ENCODE results near the gene SEMA3C.

The SEMA3C gene

DNA sequence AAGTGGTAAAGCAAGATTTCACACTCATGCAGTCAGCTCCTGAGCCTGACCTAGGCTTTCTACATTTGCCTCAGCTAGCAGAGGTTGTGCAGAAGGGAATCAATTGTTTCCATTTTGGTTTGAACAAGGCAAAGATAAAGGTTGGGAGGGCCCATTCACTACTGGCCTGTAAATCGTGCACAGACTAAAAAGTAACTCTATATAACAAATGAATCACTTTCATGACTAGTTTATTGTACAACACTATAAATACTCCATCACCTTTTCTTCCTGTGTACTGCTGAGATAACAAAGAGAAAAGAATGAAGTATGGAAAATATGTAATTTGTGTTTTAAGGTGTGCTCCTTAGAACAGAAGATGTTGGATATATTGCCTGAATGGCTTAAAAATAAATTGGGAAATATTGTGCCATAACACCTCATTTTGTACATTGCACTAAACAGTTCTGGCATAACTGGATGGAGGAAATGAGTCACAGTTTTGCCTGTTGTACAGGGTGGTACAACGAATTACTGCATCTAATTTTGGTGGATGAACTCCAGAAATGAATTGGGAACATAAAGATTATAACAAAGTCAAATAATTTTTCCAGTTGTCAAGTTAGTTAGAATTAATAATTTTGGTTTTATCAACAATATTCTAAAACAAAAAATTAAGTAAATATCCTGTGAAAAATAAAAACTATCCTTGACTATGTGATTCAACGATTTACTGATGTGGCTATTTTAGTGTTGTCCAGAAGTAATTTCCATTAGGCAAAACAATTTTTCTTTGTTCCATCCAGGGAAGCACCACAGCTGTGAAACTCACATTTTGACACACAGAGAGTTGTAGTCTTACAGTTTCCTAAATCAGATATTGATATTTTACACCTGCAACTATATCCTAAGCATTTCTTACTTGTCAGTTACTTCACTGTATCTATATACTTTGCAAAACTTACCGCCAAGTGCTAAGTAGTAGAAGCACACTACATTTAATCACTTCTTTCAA lies 18.0 kb downstream of the SEMA3C start:
- no peaks in the 10 kb centered on the region for H3K4me1 ChIP-seq (ENCODE audit: control insufficient read depth, low read length)
- no peaks in the 10 kb centered on the region for H3F3A ChIP-seq (ENCODE audit: control insufficient read depth, insufficient read depth)
- H4K20me1 ChIP-seq (ENCODE audit: control insufficient read depth, insufficient read depth, low read depth, low read length): no peaks in the 10 kb centered on the region
- TF ChIP-seq CTCF (IDR thresholded peaks at IDR 0.05; ENCODE audit: low read depth, low read length, poor library complexity, severe bottlenecking) (no peak), EZH2phosphoT487 (IDR thresholded peaks at IDR 0.05; ENCODE audit: borderline replicate concordance, low read length) (no peak)
- H3K4me3 ChIP-seq (ENCODE audit: low read length): no peak overlapping the region
- no peaks in the 10 kb centered on the region for H3K27me3 ChIP-seq (ENCODE audit: control insufficient read depth, low read length)
- no peak overlapping the region for H3K4me2 ChIP-seq (ENCODE audit: low read length)
- H3K27ac ChIP-seq (ENCODE audit: low read depth, low read length): no peak overlapping the region
- H3K9me3 ChIP-seq (ENCODE audit: control insufficient read depth, insufficient read depth, low read length): no peaks in the 10 kb centered on the region
- no peaks in the 10 kb centered on the region for H3K9me2 ChIP-seq (replicated peaks; ENCODE audit: control insufficient read depth, low read length)
- H3K36me3 ChIP-seq (ENCODE audit: control insufficient read depth, low read length): no peaks in the 10 kb centered on the region
- no peaks in the 10 kb centered on the region for H3K79me2 ChIP-seq (ENCODE audit: control insufficient read depth, low read length)

DNA sequence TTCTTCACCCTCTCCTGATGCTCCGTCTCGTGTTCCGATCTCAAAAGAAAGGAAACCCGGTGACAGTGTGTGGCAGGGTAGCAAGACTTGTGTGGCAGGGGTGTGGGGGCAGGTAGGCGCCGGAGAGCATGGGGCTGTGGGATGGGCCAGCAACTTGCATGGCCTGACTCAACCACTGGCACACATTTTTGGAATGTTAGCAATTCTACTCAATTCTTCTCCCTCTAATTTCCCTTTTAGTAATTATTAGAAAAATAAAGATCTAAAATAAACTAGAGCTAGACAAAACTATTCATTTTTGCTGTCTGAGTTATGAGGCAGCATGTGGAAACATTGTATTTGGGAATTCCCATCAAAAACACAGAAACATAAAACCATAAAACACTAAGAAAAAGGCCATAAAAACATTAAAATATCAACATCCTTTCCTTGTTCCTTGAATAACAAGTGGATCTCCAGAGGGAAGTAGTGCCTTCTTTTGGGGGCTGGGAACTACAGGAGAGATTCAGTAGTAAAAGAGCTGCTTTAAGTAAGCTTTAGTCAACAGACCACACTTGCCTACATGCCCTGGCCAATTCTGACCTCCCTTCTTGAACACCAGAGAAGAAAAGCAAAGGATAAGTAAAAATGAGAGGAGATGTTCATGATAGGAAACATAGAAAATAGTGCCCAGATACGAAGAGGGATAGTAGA lies 21.8 kb downstream of the SEMA3C start:
- no peak for TF ChIP-seq CTCF (IDR thresholded peaks at IDR 0.05; ENCODE audit: low read depth, low read length, poor library complexity, severe bottlenecking)
- TF ChIP-seq EZH2phosphoT487 (IDR thresholded peaks at IDR 0.05; ENCODE audit: borderline replicate concordance, low read length): no peak
- Histone ChIP-seq H3K4me1 (ENCODE audit: control insufficient read depth, low read length) (no peaks in the 10 kb centered on the region), H3K27me3 (ENCODE audit: control insufficient read depth, low read length) (no peaks in the 10 kb centered on the region), H3K27ac (ENCODE audit: low read depth, low read length) (no peak overlapping the region), H3K9me3 (ENCODE audit: control insufficient read depth, insufficient read depth, low read length) (no peaks in the 10 kb centered on the region), H3K4me3 (ENCODE audit: low read length) (no peak overlapping the region), H3K9me2 (replicated peaks; ENCODE audit: control insufficient read depth, low read length) (no peaks in the 10 kb centered on the region; the same call in 1 of the 2 replicates), H4K20me1 (ENCODE audit: control insufficient read depth, insufficient read depth, low read depth, low read length) (no peaks in the 10 kb centered on the region), H3K79me2 (ENCODE audit: control insufficient read depth, low read length) (no peaks in the 10 kb centered on the region), H3K4me2 (ENCODE audit: low read length) (no peak overlapping the region), H3K36me3 (ENCODE audit: control insufficient read depth, low read length) (no peaks in the 10 kb centered on the region), H3F3A (ENCODE audit: control insufficient read depth, insufficient read depth) (no peaks in the 10 kb centered on the region)

DNA sequence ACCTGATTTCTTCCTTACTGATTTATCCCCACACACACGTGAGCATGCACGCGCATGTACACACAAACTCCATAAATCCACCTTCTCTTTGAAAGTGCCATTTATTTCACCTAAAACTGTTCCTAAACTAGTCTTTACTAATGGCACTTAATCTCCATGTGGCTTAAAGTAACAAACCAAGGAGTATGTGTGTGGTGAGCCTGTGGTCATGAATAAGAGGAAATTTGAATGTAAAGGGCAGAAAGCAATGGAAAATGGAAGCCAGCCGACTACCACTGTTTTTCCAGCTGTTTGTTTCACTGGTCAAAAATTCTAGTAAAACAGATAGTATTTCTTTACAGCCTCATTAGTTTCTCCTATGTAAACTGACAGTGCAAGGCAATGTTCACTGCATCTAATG lies 23.8 kb downstream of the SEMA3C start:
- Histone ChIP-seq H3K9me3 (ENCODE audit: control insufficient read depth, insufficient read depth, low read length) (no peaks in the 10 kb centered on the region), H3K4me2 (ENCODE audit: low read length) (no peak overlapping the region)
- TF ChIP-seq CTCF (IDR thresholded peaks at IDR 0.05; ENCODE audit: low read depth, low read length, poor library complexity, severe bottlenecking): no peak
- TF ChIP-seq EZH2phosphoT487 (IDR thresholded peaks at IDR 0.05; ENCODE audit: borderline replicate concordance, low read length): no peak

More for the DNA sequence above, 23.8 kb downstream of the SEMA3C start:
- Histone ChIP-seq H4K20me1 (ENCODE audit: control insufficient read depth, insufficient read depth, low read depth, low read length) (no peaks in the 10 kb centered on the region), H3K27me3 (ENCODE audit: control insufficient read depth, low read length) (no peaks in the 10 kb centered on the region), H3F3A (ENCODE audit: control insufficient read depth, insufficient read depth) (no peaks in the 10 kb centered on the region), H3K79me2 (ENCODE audit: control insufficient read depth, low read length) (no peaks in the 10 kb centered on the region), H3K9me2 (replicated peaks; ENCODE audit: control insufficient read depth, low read length) (no peaks in the 10 kb centered on the region; the same call in 1 of the 2 replicates), H3K4me3 (ENCODE audit: low read length) (no peak overlapping the region), H3K4me1 (ENCODE audit: control insufficient read depth, low read length) (no peaks in the 10 kb centered on the region), H3K36me3 (ENCODE audit: control insufficient read depth, low read length) (no peaks in the 10 kb centered on the region), H3K27ac (ENCODE audit: low read depth, low read length) (no peak overlapping the region)

Data from DOHH2 (cell line).